ENCODE data around the gene HEPACAM2. TPM values are rescaled to one million over a fixed set of nuclear protein-coding genes. Genes with fewer than 3 reads are reported as not detected.

The HEPACAM2 gene
- total RNA-seq, 2 experiments from 2014 or later = not detected

- no peak overlapping the region for H3K4me3 Mint-ChIP-seq
- TF ChIP-seq CTCF (IDR thresholded peaks at IDR 0.05) = no peak
- peak; percentile 83 for ATAC-seq
- H3K27ac Mint-ChIP-seq = no peak overlapping the region
- POLR2A ChIA-PET = interaction anchor here (1.1 kb wide), 1 partner anchor 10 kb away, joined by 3 read pairs; no protein-coding TSS in a partner anchor
- no peaks in the 10 kb centered on the region for H3K27me3 Mint-ChIP-seq
- CTCF ChIA-PET = interaction anchor here (1.7 kb wide), 1 partner anchor 10 kb away, joined by 4 read pairs; no protein-coding TSS in a partner anchor
- no peaks in the 10 kb centered on the region for H3K36me3 Mint-ChIP-seq (ENCODE audit: low read depth)
- intact Hi-C loops (cut with micrococcal nuclease) = no loop called here
- no peak for DNase-seq
- H3K4me1 Mint-ChIP-seq (ENCODE audit: low read depth) = peaks cover 6% of the 10 kb centered on the region
- peaks cover 18% of the 10 kb centered on the region for H3K9me3 Mint-ChIP-seq
Measured at GRCh38 chr7:93165447-93165846, 60.8 kb downstream of the HEPACAM2 start.

- no peaks in the 10 kb centered on the region for H3K27me3 Mint-ChIP-seq
- DNase-seq (no peak), ATAC-seq (no peak)
- H3K9me3 Mint-ChIP-seq = peaks cover 18% of the 10 kb centered on the region
- POLR2A ChIA-PET = interaction anchor here (1.1 kb wide), 1 partner anchor 10 kb away, joined by 3 read pairs; no protein-coding TSS in a partner anchor
- CTCF ChIA-PET = no interaction called here
- H3K27ac Mint-ChIP-seq = no peak overlapping the region
- H3K36me3 Mint-ChIP-seq (ENCODE audit: low read depth) = no peaks in the 10 kb centered on the region
- intact Hi-C loops (cut with micrococcal nuclease) = no loop called here
- H3K4me1 Mint-ChIP-seq (ENCODE audit: low read depth) = peaks cover 6% of the 10 kb centered on the region
- TF ChIP-seq CTCF (IDR thresholded peaks at IDR 0.05) = no peak
- no peak overlapping the region for H3K4me3 Mint-ChIP-seq
Measured at GRCh38 chr7:93164766-93165165, 61.5 kb downstream of the HEPACAM2 start.

GRCh38 chr7:93161181-93161762, 65.0 kb downstream of the HEPACAM2 start:
- Mint-ChIP-seq H3K36me3 (ENCODE audit: low read depth) (no peaks in the 10 kb centered on the region), H3K4me3 (no peak overlapping the region), H3K4me1 (ENCODE audit: low read depth) (peaks cover 6% of the 10 kb centered on the region), H3K27ac (no peak overlapping the region), H3K27me3 (no peaks in the 10 kb centered on the region), H3K9me3 (peaks cover 9% of the 10 kb centered on the region)
- CTCF ChIA-PET = no interaction called here
- no peak for TF ChIP-seq CTCF (IDR thresholded peaks at IDR 0.05)
- intact Hi-C loops (cut with micrococcal nuclease) = no loop called here
- POLR2A ChIA-PET = no interaction called here
- ATAC-seq (no peak), DNase-seq (no peak)

- DNase-seq (no peak), ATAC-seq (peak; percentile 24)
- Mint-ChIP-seq H3K9me3 (peaks cover 9% of the 10 kb centered on the region), H3K4me3 (no peak overlapping the region), H3K27me3 (no peaks in the 10 kb centered on the region), H3K4me1 (ENCODE audit: low read depth) (peaks cover under 1% of the 10 kb centered on the region), H3K27ac (no peak overlapping the region), H3K36me3 (ENCODE audit: low read depth) (no peaks in the 10 kb centered on the region)
- TF ChIP-seq CTCF (IDR thresholded peaks at IDR 0.05) = no peak
- CTCF ChIA-PET = no interaction called here
- POLR2A ChIA-PET = no interaction called here
- intact Hi-C loops (cut with micrococcal nuclease) = no loop called here
Measured at GRCh38 chr7:93160410-93160809, 65.9 kb downstream of the HEPACAM2 start.

- Mint-ChIP-seq H3K27ac (no peak overlapping the region), H3K27me3 (no peaks in the 10 kb centered on the region), H3K4me1 (ENCODE audit: low read depth) (no peaks in the 10 kb centered on the region), H3K36me3 (ENCODE audit: low read depth) (no peaks in the 10 kb centered on the region), H3K4me3 (no peak overlapping the region), H3K9me3 (peaks cover 9% of the 10 kb centered on the region)
- intact Hi-C loops (cut with micrococcal nuclease) = no loop called here
- CTCF ChIA-PET = interaction anchor here (1.0 kb wide), 1 partner anchor 10 kb away, joined by 3 read pairs; no protein-coding TSS in a partner anchor
- ATAC-seq = no peak
- no peak for DNase-seq
- no peak for TF ChIP-seq CTCF (IDR thresholded peaks at IDR 0.05)
- POLR2A ChIA-PET = no interaction called here
Measured at GRCh38 chr7:93159490-93159889, 66.8 kb downstream of the HEPACAM2 start.

Measured in activated CD8-positive, alpha-beta T cell treated with anti-CD3 and anti-CD28 coated beads for 36 hours (primary cell).